GM10248 (cell line): ENCODE results near the gene ARHGAP31.

Experiments
- CTCF ChIA-PET: fragments of 300-600 bp; sonication (Branson Sonifier 250); formaldehyde crosslinking; extraction: SDS; loops from one replicate; lab custom pipeline; 2021; ENCODE audit warnings: antibody characterized with exemption; lab: Yijun Ruan, JAX
- POLR2A ChIA-PET: fragments of 350-650 bp; sonication (Branson Sonifier 250); formaldehyde crosslinking; extraction: SDS; loops from one replicate; lab custom pipeline; 2020; ENCODE audit warnings: antibody characterized with exemption; lab: Yijun Ruan, JAX
- DNase-seq: peaks from one replicate; pipeline ENCODE4 v3.0.0; 2012; ENCODE audit errors: extremely low spot score
- TF ChIP-seq, protein P1 (sequence below): IDR thresholded peaks from 2 replicates; pipeline ENCODE4 v1.5.1; 2012; ENCODE audit warnings: mild to moderate bottlenecking, low read depth; ENCODE audit errors: extremely low read depth, missing control alignments, control extremely low read depth

Gene ARHGAP31

GRCh38 chr3:119294696-119295671 is 801 bp downstream of the ARHGAP31 start:
- CTCF ChIA-PET: interaction anchor here (0.9 to 7.2 kb wide), 11 partner anchors 9 to 646 kb away, joined by 3 to 31 read pairs (median 4); partner anchors contain the start of gene B4GALT4
- TF ChIP-seq, protein P1, sequence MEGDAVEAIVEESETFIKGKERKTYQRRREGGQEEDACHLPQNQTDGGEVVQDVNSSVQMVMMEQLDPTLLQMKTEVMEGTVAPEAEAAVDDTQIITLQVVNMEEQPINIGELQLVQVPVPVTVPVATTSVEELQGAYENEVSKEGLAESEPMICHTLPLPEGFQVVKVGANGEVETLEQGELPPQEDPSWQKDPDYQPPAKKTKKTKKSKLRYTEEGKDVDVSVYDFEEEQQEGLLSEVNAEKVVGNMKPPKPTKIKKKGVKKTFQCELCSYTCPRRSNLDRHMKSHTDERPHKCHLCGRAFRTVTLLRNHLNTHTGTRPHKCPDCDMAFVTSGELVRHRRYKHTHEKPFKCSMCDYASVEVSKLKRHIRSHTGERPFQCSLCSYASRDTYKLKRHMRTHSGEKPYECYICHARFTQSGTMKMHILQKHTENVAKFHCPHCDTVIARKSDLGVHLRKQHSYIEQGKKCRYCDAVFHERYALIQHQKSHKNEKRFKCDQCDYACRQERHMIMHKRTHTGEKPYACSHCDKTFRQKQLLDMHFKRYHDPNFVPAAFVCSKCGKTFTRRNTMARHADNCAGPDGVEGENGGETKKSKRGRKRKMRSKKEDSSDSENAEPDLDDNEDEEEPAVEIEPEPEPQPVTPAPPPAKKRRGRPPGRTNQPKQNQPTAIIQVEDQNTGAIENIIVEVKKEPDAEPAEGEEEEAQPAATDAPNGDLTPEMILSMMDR: no peak
- POLR2A ChIA-PET: interaction anchor here (0.7 kb wide), 2 partner anchors 54 to 103 kb away, joined by 3 read pairs; partner anchors contain the start of gene B4GALT4
- DNase-seq: peak; percentile 52

GRCh38 chr3:119295816-119296726 is 1.9 kb downstream of the ARHGAP31 start:
- TF ChIP-seq, protein P1: no peak
- POLR2A ChIA-PET: no interaction called here
- no peak for DNase-seq
- CTCF ChIA-PET: interaction anchor here (0.9 to 7.2 kb wide), 7 partner anchors 9 to 412 kb away, joined by 3 to 31 read pairs (median 4); no protein-coding TSS in a partner anchor

DNA sequence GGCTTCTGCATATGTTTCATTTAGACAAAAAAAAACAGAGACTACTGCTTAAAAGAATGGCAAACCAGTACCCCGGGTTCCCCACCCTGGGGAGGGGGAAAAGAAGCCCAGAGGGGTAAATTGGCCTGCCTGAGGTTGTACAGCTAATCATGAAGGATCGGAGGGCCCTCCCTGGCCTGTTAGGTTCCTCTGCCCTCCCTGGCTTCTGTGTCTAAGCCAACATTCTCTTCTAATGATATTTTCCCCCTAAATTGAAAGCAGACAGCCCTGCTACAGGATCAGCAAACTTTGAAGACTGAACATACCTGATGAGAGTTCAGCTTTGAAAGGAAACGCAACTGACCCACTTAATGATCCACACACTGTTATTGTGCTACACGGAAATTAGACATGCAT is 2.5 kb downstream of the ARHGAP31 start:
- DNase-seq: no peak
- ChIA-PET CTCF (interaction anchor here (1.1 to 7.2 kb wide), 4 partner anchors 8 to 413 kb away, joined by 4 to 31 read pairs (median 7); no protein-coding TSS in a partner anchor), POLR2A (no interaction called here)
- TF ChIP-seq, protein P1: no peak

GRCh38 chr3:119297169-119297568 is 3.0 kb downstream of the ARHGAP31 start:
- CTCF ChIA-PET: interaction anchor here (1.2 to 7.2 kb wide), 5 partner anchors 13 to 57 kb away, joined by 3 to 31 read pairs (median 9); partner anchors contain the start of gene B4GALT4
- TF ChIP-seq, protein P1: no peak
- POLR2A ChIA-PET: no interaction called here
- DNase-seq: no peak

DNA sequence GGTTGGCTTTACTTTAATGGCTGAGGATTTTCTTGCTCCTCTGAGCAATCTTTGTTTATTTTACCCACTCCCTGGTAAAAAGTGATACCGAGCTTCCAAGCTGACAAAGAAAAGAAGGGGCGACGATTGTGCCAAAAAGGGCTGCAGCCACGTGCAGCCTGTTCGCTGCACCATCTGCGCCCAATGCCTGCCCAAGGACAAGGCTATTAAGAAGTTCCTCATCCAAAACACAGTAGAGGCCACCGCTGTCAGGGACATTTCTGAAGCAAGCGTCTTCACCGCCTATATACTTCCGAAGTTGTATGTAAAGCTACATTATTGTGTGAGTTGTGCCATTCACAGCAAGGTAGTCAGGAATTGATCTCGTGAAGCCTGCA is 4.4 kb downstream of the ARHGAP31 start:
- CTCF ChIA-PET: interaction anchor here (1.1 to 7.2 kb wide), 7 partner anchors 20 to 383 kb away, joined by 3 to 31 read pairs (median 4); partner anchors contain the start of gene B4GALT4
- TF ChIP-seq, protein P1: no peak

More for the DNA sequence above, 4.4 kb downstream of the ARHGAP31 start:
- POLR2A ChIA-PET: interaction anchor here (0.6 kb wide), 1 partner anchor 141 kb away, joined by 4 read pairs; no protein-coding TSS in a partner anchor
- DNase-seq: no peak
